GM23338 (cell line): ENCODE measurements around the gene ARHGEF40.

ENCODE experiments used
- CTCF ChIP-seq, 2 experiments: fragments of 200-600 bp in 1 of 2; sonication (generic) in 1 of 2; conservative IDR thresholded peaks; 2 replicates each; pipeline versions ENCODE4 v1.5.1 to v1.6.1; 2016 to 2017; ENCODE audit warnings: antibody characterized with exemption in 2 of 2, low read depth in 2 of 2, mild to moderate bottlenecking in 2 of 2, moderate library complexity in 1 of 2
- EZH2phosphoT487 ChIP-seq: fragments of 200-600 bp; sonication (generic); IDR thresholded peaks from one replicate; pipeline ENCODE4 v1.8.1; 2018; ENCODE audit warnings: antibody characterized with exemption; ENCODE audit not compliant: unreplicated experiment

GRCh38 chr14:21061347-21061668, 8.8 kb upstream of the ARHGEF40 start:
- TF ChIP-seq CTCF (conservative IDR thresholded peaks at IDR 0.05; ENCODE audit: low read depth in 2 of 2), result no peak
- TF ChIP-seq EZH2phosphoT487, result no peak
